ENCODE data around the gene CSMD2.

The CSMD2 gene

GRCh38 chr1:34155860-34156259 lies 9.2 kb downstream of the CSMD2 start:
- DNase-seq: no peak

- no peak for DNase-seq
These were observed 11.8 kb downstream of the CSMD2 start for GRCh38 chr1:34153246-34153645.

GRCh38 chr1:34149501-34149900 lies 15.5 kb downstream of the CSMD2 start:
- no peak for DNase-seq

GRCh38 chr1:34147301-34147700 lies 17.7 kb downstream of the CSMD2 start:
- no peak for DNase-seq

- no peak for DNase-seq
These were observed 20.3 kb downstream of the CSMD2 start for GRCh38 chr1:34144766-34145165.

GRCh38 chr1:34143975-34144374 lies 21.1 kb downstream of the CSMD2 start:
- no peak for DNase-seq

GRCh38 chr1:34140011-34140676 lies 24.9 kb downstream of the CSMD2 start:
- no peak for DNase-seq

- DNase-seq: no peak
These were observed 27.6 kb downstream of the CSMD2 start for GRCh38 chr1:34137411-34137810.

GRCh38 chr1:34132161-34132420 lies 32.9 kb downstream of the CSMD2 start:
- no peak for DNase-seq

GRCh38 chr1:34131396-34132160 lies 33.5 kb downstream of the CSMD2 start:
- no peak for DNase-seq

GRCh38 chr1:34130306-34130705 lies 34.7 kb downstream of the CSMD2 start:
- DNase-seq: no peak

GRCh38 chr1:34129630-34130029 lies 35.4 kb downstream of the CSMD2 start:
- no peak for DNase-seq

GRCh38 chr1:34128186-34128889 lies 36.7 kb downstream of the CSMD2 start:
- DNase-seq: no peak

- no peak for DNase-seq
These were observed 37.7 kb downstream of the CSMD2 start for GRCh38 chr1:34127006-34128000.

- no peak for DNase-seq
These were observed 38.5 kb downstream of the CSMD2 start for GRCh38 chr1:34126486-34126885.

GRCh38 chr1:34125721-34126380 lies 39.2 kb downstream of the CSMD2 start:
- DNase-seq: no peak

- DNase-seq: no peak
These were observed 42.7 kb downstream of the CSMD2 start for GRCh38 chr1:34122080-34122932.

GRCh38 chr1:34115233-34115632 lies 49.8 kb downstream of the CSMD2 start:
- DNase-seq: no peak

- DNase-seq: no peak
These were observed 51.1 kb downstream of the CSMD2 start for GRCh38 chr1:34113887-34114286.

GRCh38 chr1:34113362-34113761 lies 51.7 kb downstream of the CSMD2 start:
- no peak for DNase-seq

GRCh38 chr1:34108711-34109110 lies 56.3 kb downstream of the CSMD2 start:
- no peak for DNase-seq
